ENCODE measurements around the gene NELL1. TPM values are rescaled to one million over a fixed set of nuclear protein-coding genes. Genes with fewer than 3 reads are reported as not detected.

Gene NELL1
- total RNA-seq, 3 donors from 2014 or later (not counting 1 experiment from before 2014, with no cell fraction given), result not detected

GRCh38 chr11:20874358-20874757 lies 205.0 kb downstream of the NELL1 start:
- TF ChIP-seq CTCF (IDR thresholded peaks at IDR 0.05), result no peak
- H3K36me3 Mint-ChIP-seq, result peaks cover 7% of the 10 kb centered on the region
- Histone ChIP-seq H3K4me1 (ENCODE audit: control insufficient read depth, insufficient read depth, low read length) (no peaks in the 10 kb centered on the region), H3K36me3 (ENCODE audit: control insufficient read depth, insufficient read depth, low read length) (no peaks in the 10 kb centered on the region), H3K4me3 (ENCODE audit: low read length) (no peak overlapping the region), H3K27ac (ENCODE audit: low read length) (no peak overlapping the region), H3K27me3 (ENCODE audit: control insufficient read depth, insufficient read depth, low read length) (peaks cover 2% of the 10 kb centered on the region), H3K9me3 (ENCODE audit: control insufficient read depth, insufficient read depth, low read length) (no peaks in the 10 kb centered on the region)
- no peaks in the 10 kb centered on the region for H3K4me1 Mint-ChIP-seq
- DNase-seq, result no peak
- H3K4me3 Mint-ChIP-seq, result no peak overlapping the region
- intact Hi-C loops (cut with micrococcal nuclease), result no loop called here
- WGBS (ENCODE audit: insufficient coverage), result 89% methylated on average over 2 of the region's 3 CpGs
- no peaks in the 10 kb centered on the region for H3K27me3 Mint-ChIP-seq (ENCODE audit: low read depth in 2 of 2)
- no peak for ATAC-seq
- no peak overlapping the region for H3K27ac Mint-ChIP-seq
- peaks cover 2 to 9% of the 10 kb centered on the region in 2 donors for H3K9me3 Mint-ChIP-seq

GRCh38 chr11:20875889-20876288 lies 206.5 kb downstream of the NELL1 start:
- intact Hi-C loops (cut with micrococcal nuclease), result no loop called here
- DNase-seq (no peak), ATAC-seq (no peak)
- no peak overlapping the region for H3K4me3 Mint-ChIP-seq
- H3K27me3 Mint-ChIP-seq (ENCODE audit: low read depth in 2 of 2), result no peaks in the 10 kb centered on the region
- H3K9me3 Mint-ChIP-seq, result peaks cover 2 to 9% of the 10 kb centered on the region in 2 donors
- Histone ChIP-seq H3K27me3 (ENCODE audit: control insufficient read depth, insufficient read depth, low read length) (peaks cover 2% of the 10 kb centered on the region), H3K4me3 (ENCODE audit: low read length) (no peak overlapping the region), H3K9me3 (ENCODE audit: control insufficient read depth, insufficient read depth, low read length) (no peaks in the 10 kb centered on the region), H3K4me1 (ENCODE audit: control insufficient read depth, insufficient read depth, low read length) (no peaks in the 10 kb centered on the region), H3K27ac (ENCODE audit: low read length) (no peak overlapping the region), H3K36me3 (ENCODE audit: control insufficient read depth, insufficient read depth, low read length) (no peaks in the 10 kb centered on the region)
- 34% methylated on average over 3 of the region's 3 CpGs for WGBS (ENCODE audit: insufficient coverage)
- H3K27ac Mint-ChIP-seq, result no peak overlapping the region
- TF ChIP-seq CTCF (IDR thresholded peaks at IDR 0.05), result no peak
- H3K4me1 Mint-ChIP-seq, result no peaks in the 10 kb centered on the region
- H3K36me3 Mint-ChIP-seq, result peaks cover 7% of the 10 kb centered on the region

GRCh38 chr11:20876738-20877137 lies 207.4 kb downstream of the NELL1 start:
- H3K9me3 ChIP-seq (ENCODE audit: control insufficient read depth, insufficient read depth, low read length), result no peaks in the 10 kb centered on the region
- H3K4me3 ChIP-seq (ENCODE audit: low read length), result no peak overlapping the region
- H3K36me3 ChIP-seq (ENCODE audit: control insufficient read depth, insufficient read depth, low read length), result no peaks in the 10 kb centered on the region
- peaks cover 2% of the 10 kb centered on the region for H3K27me3 ChIP-seq (ENCODE audit: control insufficient read depth, insufficient read depth, low read length)
- no peaks in the 10 kb centered on the region for H3K27me3 Mint-ChIP-seq (ENCODE audit: low read depth in 2 of 2)
- no peak overlapping the region for H3K4me3 Mint-ChIP-seq
- no peak overlapping the region for H3K27ac ChIP-seq (ENCODE audit: low read length)
- H3K27ac Mint-ChIP-seq, result no peak overlapping the region
- TF ChIP-seq CTCF (IDR thresholded peaks at IDR 0.05), result no peak
- ATAC-seq, result no peak
- no peaks in the 10 kb centered on the region for H3K4me1 Mint-ChIP-seq
- peaks cover 2 to 9% of the 10 kb centered on the region in 2 donors for H3K9me3 Mint-ChIP-seq
- intact Hi-C loops (cut with micrococcal nuclease), result no loop called here
- H3K36me3 Mint-ChIP-seq, result peaks cover 7% of the 10 kb centered on the region
- no peaks in the 10 kb centered on the region for H3K4me1 ChIP-seq (ENCODE audit: control insufficient read depth, insufficient read depth, low read length)
- DNase-seq, result no peak

GRCh38 chr11:20880094-20880493 lies 210.7 kb downstream of the NELL1 start:
- Histone ChIP-seq H3K4me1 (ENCODE audit: control insufficient read depth, insufficient read depth, low read length) (no peaks in the 10 kb centered on the region), H3K9me3 (ENCODE audit: control insufficient read depth, insufficient read depth, low read length) (no peaks in the 10 kb centered on the region), H3K4me3 (ENCODE audit: low read length) (no peak overlapping the region), H3K36me3 (ENCODE audit: control insufficient read depth, insufficient read depth, low read length) (no peaks in the 10 kb centered on the region), H3K27me3 (ENCODE audit: control insufficient read depth, insufficient read depth, low read length) (peaks cover 2% of the 10 kb centered on the region), H3K27ac (ENCODE audit: low read length) (no peak overlapping the region)
- Mint-ChIP-seq H3K27me3 (ENCODE audit: low read depth in 2 of 2) (no peaks in the 10 kb centered on the region), H3K9me3 (peaks cover 5 to 10% of the 10 kb centered on the region in 2 donors), H3K27ac (no peak overlapping the region), H3K4me1 (no peaks in the 10 kb centered on the region), H3K4me3 (no peak overlapping the region), H3K36me3 (peaks cover 7% of the 10 kb centered on the region)
- no peak for TF ChIP-seq CTCF (IDR thresholded peaks at IDR 0.05)
- intact Hi-C loops (cut with micrococcal nuclease), result no loop called here
- no CpG with 5 or more reads among the region's 1 CpG for WGBS (ENCODE audit: insufficient coverage)
- ATAC-seq (no peak), DNase-seq (no peak)

All from natural killer cell (primary cell).